Measurements from ENCODE around the gene CRACDL.
"Not testable (repeated sequence)": the region's sequence is repeated elsewhere in the genome, so short reads cannot be mapped to it uniquely, and the experiment has no call there.

The CRACDL gene

DNA sequence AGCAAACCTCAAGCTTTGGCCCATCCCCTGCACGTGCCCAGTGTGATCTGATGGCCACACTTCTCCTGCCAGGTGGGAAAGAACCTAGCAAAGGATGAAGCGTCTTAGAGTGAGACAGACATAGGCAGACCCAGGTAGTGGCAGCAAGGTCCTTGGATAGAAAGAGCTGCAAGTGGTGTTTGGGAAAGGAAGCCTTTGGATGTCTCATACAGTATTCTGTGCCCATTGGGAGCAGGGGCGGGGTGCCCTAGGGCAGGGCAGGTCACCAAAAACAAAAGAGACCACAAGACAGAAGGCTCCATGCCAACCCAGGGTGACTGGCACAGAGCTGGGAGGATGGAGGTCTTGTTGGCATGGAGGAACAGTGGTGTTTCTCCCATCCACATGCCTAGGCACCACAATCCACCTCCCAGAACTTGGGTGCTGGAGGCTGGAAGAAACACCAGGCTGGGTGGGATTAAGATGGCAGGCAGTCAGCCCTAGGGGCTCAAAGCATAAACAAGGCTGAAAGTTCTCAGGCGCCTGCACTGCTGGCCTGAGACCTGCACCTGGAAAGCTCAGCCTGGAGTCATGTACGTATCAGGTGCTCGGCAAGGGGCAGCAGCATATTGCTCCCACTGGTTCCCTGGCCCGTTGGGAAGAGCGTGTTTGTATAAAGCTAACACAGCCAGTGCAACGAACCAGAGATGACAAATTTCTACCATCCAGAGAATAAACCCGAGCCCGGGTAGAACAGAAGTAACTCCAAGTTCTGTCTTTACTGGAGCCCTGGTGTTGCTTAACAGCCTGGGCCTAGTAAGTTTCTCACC is 52.9 kb downstream of the CRACDL start:
- no peak for DNase-seq

DNA sequence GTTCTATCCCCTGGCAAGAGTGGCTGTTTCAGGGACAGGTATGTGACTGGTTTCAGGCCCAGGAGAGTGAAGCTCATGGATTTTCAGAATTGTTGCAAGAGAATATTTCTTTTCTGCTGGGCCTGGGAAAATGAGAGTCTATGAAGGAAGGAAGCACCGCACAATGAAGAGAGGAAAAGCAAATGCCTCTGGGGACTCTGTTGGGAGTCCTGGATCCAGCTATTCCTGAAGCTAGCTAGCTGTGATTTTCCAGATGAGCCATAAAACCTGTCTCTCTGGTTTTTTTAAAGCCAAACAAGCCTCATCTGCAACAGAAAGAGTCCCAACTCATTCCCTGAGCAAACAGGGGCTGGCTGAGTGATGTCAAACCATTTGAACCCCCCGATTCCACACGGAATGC is 53.7 kb downstream of the CRACDL start:
- no peak for DNase-seq

DNA sequence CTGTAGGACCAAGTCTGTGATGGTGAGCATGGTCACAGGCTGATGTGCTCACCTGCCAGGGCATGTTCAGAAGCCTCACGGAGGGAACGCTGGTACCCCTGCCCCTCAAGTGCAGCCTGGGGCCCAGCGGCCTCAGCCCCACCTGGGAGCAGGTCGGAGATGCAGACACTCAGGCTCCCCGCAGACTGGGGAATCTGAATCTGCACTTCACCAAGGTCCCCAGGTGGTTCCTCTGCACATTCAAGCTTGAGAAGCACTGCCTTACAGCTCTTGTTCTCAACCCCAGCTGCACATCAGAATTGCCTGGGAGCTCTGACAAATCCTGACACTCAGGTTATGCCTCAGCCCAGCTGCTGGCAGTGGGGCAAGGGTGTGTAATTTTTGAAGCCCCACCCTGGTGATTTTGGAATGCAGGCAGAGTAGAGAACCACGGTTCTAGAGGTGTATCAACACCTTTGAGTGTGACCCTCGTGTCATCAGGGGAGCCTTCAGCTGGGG is 54.8 kb downstream of the CRACDL start:
- DNase-seq, result no peak

DNA sequence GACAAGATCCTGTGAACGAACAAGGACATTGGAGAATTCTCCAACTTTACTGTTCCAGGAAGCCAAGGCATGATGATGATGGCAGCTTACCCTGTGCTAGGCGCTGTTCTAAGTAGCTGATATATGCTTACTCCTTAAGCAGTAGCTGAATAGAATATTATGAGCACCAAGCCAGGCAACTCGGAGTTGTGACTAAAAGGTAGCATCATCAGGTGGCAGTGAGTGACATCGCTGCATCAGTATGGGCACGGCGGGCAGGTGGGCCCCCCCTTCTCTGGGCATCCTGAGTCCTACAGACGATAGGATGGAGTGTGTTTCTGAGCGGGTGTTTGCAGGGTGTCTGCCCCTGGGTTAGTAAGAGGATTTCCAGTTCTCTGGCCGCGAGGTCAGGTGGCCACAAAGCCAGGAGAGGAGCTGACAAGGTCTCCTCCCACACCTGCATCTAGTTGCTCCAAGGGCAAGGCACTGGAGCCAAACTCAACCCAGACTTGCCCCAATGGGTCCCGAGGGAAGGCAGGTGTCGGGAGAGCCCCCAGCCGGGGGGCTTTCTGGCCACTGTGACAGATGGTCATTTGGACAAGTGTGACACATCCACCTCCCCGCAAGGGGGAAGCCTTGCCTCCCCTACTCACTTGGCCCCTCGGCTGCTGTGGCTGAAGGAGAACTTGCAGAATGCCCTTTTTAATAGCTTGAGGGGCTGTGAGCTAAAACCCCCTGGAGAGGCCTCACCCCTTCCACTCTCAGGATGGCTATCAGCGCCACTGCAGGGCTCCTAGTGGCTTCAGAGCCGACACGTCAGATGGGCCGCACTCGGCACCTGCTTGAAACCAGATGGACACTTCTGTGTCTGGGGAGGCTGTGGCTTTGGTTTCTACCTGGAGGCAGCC is 55.5 kb downstream of the CRACDL start:
- no peak for DNase-seq

DNA sequence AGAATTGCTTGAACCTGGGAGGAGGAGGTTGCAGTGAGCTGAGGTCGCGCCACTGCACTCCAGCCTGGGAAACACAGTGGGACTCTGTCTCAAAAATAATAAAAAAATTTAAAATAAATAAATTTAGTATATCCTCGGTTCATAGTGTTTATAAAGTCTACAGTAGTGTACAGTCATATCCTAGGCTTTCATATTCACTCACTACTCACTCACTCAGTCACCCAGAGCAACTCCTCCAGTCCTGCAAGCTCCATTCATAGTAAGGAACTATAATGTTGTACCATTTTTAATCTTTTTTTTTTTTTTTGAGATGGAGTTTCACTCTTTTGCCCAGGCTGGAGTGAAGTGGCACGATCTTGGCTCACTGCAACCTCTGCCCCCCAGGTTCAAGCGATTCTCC is 58.4 kb downstream of the CRACDL start:
- DNase-seq, result not testable (repeated sequence)

DNA sequence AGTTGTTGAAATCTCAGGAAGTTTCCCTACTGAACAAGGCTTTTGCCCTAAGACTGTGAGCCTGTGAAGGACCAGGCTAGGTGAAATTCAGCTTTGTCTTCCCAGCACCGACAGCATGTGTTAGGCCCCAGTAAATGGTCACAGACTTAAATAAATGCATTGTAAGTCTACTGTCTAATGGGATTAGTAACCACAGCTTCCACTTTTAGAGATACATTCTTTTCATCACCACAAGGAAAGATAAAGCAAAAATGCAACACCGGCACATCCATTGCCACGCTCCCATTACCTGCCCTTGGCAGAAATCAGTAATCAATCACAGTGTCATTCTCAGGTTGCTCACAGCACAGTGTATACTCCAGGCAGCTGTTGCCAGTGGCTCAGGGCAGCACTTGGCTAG is 59.3 kb downstream of the CRACDL start:
- DNase-seq, result no peak

DNA sequence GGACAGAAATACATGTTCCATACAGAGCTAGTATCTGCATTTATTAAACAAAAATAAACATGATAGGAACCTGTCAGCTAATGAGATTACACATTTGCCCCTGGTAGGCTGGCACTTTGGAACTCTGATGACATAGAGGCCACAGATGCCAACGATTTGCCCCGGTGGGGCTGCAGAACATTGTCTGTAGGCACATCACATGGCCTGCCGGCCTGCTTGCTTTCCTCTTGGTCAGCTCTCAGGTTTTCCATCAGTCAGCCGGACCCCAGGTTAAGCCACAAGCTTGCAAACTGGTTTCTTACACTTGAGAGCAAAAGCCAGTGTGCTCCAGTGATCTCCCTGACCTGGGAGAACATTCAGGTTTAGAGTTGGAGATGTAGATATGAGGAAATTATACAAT is 60.3 kb downstream of the CRACDL start:
- DNase-seq, result no peak

DNA sequence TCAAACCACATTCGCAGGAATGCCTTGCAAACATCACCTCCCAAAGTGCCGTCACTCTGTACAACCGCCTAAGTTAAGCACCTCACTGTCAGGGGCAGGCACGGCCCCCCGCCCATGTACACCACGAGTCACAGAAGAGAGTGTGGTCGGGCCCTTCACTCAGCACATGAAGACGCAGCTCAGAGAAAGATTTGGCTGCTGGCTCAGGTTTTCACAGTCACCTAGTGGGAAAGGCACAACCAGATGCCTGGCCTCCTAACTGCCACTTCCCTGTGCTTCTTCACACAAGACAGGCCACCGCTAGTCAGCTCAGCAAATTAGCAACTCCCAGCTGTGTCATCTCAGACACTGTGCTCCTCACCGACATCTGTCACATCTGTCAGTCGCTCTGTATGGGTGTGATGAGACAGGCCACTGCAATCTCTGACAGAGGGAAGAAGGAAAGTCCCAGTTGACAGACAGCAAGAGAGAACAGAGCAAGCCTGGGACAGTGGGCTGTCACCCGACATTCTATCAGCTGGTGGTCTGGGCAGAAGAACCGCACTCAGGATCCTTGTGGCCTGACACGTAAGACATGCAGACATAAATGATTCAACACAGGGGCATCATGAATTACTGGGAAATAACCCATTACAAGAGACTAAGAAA is 60.8 kb downstream of the CRACDL start:
- DNase-seq, result peak in 1 of 2 donors; percentile 4

DNA sequence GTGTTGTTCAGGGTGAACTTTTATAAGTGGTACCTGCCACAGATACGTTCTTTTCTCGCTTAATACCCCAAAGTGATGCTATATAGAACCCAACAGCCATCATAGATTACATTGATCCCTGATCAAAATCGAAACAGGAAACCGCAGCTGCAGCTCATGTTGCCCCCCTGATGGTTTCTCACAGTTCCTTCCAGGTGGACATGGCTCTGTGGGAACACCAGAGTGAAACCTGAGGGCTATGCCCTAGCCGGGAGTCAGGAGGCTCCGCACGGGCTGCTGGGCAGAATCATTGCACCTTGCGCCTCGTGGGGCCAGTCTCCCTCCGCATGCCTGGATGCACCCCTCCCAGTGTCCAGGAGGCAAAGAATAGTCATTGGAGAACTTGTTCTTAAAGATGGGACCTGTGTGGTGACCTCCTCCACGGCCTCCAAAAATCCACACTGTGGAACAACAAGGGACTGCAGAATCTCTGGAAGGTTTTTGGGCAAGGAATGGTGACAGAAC is 61.8 kb downstream of the CRACDL start:
- no peak for DNase-seq

DNA sequence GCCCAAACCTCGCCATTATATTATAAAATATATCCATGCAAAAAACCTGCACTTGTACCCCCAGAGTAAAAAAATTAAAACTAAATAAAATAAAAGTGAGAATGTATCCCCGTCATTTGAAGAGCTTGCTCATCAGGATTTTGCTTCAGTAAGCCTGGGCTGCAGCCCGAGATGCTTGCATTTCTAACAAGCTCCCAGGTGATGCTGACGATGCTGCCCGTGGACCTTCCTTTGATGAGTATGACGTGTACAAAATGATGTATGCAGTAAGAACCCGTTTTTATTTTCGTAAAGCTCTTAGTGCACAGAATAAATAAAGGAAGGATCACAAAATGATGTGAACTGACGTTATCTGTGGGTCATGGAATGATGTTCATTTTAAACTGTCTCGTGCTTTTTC is 63.5 kb downstream of the CRACDL start:
- DNase-seq, result no peak

DNA sequence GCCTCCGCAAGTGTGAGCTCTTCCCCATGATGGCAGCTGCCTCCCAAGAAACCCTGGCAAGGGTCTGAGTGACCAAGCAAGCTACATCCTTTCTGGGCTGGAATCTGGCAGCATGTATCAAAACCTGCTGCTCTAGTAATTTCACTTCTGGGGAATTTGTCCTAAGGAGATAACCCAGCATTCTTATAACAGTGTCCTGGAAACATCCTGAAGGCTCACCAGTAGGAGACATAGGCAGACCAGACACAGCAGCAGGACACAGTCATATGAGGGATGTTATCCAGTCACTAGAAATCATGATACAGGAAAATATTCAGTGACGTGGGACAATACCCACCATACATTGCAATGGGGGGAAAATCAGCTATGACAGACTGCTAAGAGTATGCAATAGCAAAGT is 64.5 kb downstream of the CRACDL start:
- DNase-seq, result no peak

DNA sequence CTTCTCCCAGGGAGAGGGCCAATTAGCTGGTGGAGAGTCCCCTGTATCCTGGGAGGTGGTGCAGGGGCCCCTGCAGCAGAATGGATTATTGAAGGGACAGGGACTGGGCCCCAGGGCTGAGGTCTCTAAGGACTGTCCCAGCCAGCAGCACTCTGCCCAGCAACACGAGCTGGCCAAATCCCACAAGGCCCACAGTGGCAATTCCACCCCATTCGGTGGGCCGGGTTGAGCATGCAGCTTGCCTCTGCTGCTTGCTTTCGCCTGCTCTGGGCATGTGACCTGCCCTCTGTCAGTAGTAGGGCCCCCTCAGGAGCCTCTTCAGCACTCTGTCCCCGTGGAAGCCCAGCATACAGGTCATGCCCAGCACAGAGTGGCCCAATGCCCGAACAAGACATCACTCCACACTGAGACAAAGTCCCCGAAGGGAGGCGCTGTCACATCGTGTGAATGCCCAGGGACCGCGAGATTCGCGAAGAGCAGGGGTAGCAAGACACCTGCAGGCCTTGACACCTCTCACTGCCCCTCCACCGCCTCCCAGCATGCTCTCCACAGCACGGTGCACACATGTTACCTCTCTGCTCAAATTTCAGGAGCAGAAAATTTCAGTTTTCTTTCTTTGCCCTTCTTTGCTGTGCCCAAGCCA is 65.4 kb downstream of the CRACDL start:
- DNase-seq, result no peak

DNA sequence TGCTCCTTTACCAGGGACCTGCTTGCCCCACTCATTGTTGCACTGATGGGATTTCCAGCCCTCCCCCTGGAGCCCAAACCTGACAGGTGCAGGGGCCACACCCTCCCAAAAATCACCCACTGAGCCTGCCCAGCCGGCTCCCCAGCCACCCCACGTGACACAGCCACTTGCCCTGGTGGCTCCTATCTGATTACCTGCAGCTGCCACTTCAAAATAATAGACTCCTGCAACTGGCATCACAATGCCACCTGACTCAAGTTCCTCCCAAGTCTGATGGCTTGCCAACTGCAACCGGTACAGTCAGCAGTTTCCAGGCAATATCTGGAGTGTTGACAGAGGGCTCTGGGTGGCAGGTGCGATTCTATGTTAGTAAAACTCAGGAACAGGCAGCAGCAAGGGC is 66.2 kb downstream of the CRACDL start:
- DNase-seq, result peak in 1 of 2 donors; percentile 11

DNA sequence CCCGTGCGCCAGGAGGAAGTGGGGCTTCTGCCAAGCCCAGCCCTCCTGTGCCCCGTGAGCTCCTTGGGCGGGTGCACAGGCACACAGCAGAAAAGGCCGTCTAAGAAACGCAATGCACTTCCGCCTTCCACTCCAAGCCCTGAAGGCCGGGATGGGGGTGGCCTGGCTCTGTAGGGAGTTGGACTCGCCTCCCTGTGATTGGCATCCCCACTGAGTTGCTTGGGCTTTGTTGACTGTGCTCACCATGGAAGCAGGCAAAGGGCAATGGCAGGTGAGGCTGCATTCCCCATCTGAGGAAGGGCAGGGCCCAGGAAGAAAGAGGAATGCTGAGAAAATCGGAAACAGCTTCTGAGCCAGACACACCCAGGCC is 66.8 kb downstream of the CRACDL start:
- no peak for DNase-seq

DNA sequence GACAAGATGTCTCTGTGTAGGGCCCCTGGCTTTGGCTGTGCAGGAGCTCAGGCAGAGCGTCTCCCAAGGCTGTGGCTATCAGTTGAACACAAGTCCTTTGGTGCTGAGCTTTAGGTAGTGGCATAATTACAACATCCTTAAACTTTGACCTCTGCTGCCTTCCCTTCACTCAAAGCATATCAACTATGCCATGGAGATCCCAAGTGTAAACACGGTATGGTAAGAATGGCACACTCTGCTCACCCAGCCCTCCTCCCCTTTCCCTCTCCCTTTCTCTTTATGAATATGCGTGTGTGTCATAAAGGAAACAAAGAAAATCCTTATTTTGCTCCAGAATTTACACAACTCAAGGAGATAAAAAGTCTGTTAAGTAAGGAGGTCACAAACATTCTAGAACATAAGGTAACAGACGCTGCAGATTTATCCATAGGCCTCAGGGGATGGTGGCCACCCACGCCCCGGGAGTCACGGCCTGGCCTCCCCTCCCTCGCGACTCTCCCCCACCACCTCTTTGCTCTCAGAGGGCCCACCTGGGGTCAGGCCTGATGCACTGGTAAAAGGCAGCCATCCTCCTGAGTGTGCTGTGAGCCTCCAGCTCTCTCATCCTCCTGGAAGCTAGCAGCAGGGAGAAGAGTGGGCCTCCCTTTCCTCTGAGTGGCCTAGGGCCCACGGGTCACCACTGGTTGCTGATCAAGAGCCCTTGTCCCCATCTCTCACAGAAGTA is 67.3 kb downstream of the CRACDL start:
- DNase-seq, result no peak

DNA sequence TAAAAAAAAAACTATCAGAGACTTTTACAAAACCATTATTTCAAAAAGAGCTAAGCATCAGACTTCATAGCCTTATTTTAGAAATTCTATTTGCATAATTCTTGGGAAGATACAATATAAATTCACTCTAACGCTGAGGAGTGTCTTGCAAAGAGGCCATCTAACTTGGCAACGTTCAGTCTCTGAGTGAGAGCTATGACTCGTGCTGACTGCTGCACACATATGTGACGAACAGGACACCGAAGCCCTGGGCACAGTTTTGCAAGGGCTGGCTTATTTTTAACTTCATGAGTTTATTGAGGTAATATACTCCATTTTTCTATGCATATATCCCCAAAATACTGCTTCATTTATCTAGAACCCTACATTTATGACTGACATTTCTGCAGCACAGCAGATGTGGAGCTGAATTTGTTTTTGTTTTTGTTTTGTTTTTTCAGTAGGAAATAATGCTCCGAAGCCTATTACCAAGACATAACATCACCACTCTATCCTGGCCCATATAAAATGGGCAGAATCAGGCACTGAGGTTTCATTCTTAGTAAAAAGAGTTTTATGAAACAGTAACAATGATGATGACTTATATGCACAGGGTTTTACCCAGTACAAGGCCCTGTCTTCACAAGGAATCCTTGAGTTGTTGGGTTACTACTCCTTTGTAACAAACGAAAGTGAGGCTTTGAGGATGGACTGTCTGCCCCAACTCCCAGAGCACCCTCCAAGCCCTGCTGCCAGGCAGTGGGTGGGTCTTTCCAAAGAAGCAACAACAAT is 68.3 kb downstream of the CRACDL start:
- DNase-seq, result no peak

DNA sequence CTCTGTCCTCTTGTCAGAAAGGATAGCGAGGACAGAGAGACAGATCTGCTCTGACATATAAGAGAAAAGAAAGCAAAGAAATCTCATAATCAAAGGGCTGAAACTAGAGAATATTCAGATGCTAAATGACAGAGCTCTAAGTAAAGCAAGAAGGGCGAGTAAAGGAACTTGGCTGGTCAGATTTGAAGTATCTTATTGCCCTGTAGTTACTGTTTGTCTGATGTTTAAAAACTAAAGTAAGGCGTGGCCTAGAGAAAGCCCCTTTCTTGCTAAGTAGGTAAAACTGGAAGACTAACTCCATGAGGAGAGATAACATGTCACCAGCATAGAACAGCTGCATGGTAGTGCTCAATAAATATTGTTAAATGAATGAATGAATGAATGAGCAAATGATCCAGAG is 70.0 kb downstream of the CRACDL start:
- DNase-seq, result no peak

DNA sequence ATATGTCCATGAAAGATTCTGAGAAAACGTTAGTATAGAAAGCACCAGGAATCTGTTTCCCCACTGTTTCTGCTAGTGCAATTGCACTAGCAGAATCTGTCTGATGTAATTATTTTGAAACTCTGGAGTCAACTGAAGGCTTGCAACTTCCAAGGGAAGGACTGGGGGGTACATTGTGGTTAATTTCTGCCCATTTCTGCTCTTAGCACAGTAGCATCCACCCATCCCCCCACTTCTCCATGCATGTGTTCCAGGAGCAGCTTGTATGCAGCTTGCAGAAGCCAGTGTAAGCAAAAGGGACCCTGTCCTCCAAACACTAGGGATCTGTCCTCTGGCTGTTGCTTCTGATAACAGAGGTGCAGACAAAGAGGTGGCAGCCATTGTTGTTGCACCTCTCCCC is 74.4 kb downstream of the CRACDL start:
- no peak for DNase-seq

DNA sequence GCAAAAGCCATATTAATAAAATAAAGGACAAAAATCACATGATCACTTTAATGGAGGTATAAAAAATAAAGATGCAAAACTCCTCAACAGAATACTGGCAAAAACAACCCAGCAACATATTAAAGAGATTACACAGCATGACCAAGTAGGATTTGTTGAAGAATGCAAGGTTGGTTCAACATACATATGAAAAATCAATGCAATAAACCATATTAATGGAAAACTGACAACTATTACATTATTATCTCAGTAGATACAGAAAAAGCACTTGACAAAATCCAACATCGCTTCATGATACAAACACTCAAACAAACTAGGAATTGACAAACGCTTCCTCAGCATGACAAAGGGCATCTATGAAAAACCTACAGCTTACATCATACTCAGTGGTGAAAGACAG is 76.7 kb downstream of the CRACDL start:
- no peak for DNase-seq

DNA sequence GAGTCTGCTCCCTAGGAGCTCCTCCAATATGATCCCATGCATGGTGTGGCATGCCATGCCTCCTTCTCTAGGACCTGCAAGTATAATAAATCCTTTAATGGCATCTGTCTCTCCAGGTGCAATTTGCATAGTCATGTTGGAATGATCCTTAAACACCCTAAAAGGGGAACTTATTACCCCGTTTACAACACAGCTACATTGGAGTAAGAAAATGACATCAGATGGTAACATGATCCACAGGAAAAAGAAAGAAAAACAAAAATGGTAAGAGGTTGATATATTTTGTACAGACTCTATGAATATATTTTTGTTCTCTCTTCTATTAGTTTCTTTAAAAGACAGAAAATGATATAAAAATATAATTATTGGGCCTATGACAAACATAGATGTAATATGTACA is 79.0 kb downstream of the CRACDL start:
- DNase-seq, result no peak

DNA sequence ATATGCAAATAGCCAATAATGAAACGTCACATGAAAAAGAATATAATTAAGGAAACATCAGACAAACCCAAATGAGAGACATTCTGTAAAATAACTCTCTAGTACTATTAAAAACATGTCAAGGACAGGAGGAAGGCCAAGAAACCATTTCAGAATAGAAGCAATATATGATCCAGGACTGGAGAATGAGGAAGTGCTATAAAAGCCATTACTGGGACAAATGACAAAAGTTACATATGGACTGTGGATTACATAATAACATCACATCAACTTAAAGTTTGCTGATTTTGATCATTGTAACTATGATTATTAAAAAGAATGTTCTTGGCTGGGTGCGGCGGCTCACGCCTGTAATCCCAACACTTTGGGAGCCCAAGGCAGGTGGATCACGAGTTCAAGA is 81.3 kb downstream of the CRACDL start:
- no peak for DNase-seq

Measured in CD4-positive, alpha-beta T cell treated with Interferon alpha-2 for 1 hour (primary cell).